Measurements from ENCODE around the gene DIRAS1.

DNA sequence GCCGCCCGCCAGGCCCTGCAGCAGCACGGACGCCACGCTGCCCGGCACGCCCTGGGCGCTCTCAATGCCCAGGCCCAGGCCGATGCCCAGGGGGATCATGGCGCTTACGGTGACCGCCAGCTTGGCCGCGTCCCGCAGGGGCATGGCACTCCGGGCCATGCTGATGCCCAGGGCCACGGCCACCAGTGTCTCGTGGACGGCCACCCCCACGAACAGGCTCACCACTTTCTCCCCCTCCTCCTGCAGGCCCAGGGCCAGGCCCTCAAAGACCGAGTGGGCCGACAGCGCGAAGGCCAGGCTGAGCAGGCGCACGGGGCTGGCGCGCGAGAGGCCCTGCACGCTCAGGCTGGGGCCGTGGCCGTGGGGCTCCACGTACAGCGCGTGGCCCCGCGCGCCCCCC lies 11.7 kb upstream of the DIRAS1 start:
- TF ChIP-seq, protein P1, sequence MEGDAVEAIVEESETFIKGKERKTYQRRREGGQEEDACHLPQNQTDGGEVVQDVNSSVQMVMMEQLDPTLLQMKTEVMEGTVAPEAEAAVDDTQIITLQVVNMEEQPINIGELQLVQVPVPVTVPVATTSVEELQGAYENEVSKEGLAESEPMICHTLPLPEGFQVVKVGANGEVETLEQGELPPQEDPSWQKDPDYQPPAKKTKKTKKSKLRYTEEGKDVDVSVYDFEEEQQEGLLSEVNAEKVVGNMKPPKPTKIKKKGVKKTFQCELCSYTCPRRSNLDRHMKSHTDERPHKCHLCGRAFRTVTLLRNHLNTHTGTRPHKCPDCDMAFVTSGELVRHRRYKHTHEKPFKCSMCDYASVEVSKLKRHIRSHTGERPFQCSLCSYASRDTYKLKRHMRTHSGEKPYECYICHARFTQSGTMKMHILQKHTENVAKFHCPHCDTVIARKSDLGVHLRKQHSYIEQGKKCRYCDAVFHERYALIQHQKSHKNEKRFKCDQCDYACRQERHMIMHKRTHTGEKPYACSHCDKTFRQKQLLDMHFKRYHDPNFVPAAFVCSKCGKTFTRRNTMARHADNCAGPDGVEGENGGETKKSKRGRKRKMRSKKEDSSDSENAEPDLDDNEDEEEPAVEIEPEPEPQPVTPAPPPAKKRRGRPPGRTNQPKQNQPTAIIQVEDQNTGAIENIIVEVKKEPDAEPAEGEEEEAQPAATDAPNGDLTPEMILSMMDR (IDR thresholded peaks at IDR 0.05), result no peak
- TF ChIP-seq POLR2A (IDR thresholded peaks at IDR 0.05), result no peak

Data from prostate gland (tissue), 2 donors.